Measurements from ENCODE around the gene EPB41L4A.
A peak's percentile ranks its signal among the peaks of the same experiment; 100 is the strongest.

Gene EPB41L4A

GRCh38 chr5:112436144-112436543 is 17.1 kb upstream of the EPB41L4A start:
- TF ChIP-seq USF1 (IDR thresholded peaks at IDR 0.05): no peak
- TF ChIP-seq FOXM1 (IDR thresholded peaks at IDR 0.05; ENCODE audit: borderline replicate concordance, low read depth): no peak
- no peak for TF ChIP-seq CREB1 (IDR thresholded peaks at IDR 0.05; ENCODE audit: low read depth)
- TF ChIP-seq TAF1 (IDR thresholded peaks at IDR 0.05; ENCODE audit: low read depth): no peak
- TF ChIP-seq YY1 (IDR thresholded peaks at IDR 0.05; ENCODE audit: low read depth): no peak
- no peak for TF ChIP-seq CEBPB (IDR thresholded peaks at IDR 0.05)
- no peak for TF ChIP-seq ZBTB7A (IDR thresholded peaks at IDR 0.05; ENCODE audit: low read depth)
- TF ChIP-seq TEAD4 (IDR thresholded peaks at IDR 0.05): no peak
- no peak for TF ChIP-seq REST (IDR thresholded peaks at IDR 0.05; ENCODE audit: low read depth)
- no peak for TF ChIP-seq MAX (IDR thresholded peaks at IDR 0.05)
- TF ChIP-seq RAD21 (IDR thresholded peaks at IDR 0.05; ENCODE audit: low read depth): no peak
- no peak for TF ChIP-seq NFIC (IDR thresholded peaks at IDR 0.05)
- no peak for TF ChIP-seq TCF12 (IDR thresholded peaks at IDR 0.05; ENCODE audit: low read depth)

- TF ChIP-seq USF1 (IDR thresholded peaks at IDR 0.05): no peak
- TF ChIP-seq REST (IDR thresholded peaks at IDR 0.05; ENCODE audit: low read depth): no peak
- no peak for TF ChIP-seq ZBTB7A (IDR thresholded peaks at IDR 0.05; ENCODE audit: low read depth)
- TF ChIP-seq TAF1 (IDR thresholded peaks at IDR 0.05; ENCODE audit: low read depth): no peak
- no peak for TF ChIP-seq NFIC (IDR thresholded peaks at IDR 0.05)
- no peak for TF ChIP-seq FOXM1 (IDR thresholded peaks at IDR 0.05; ENCODE audit: borderline replicate concordance, low read depth)
- TF ChIP-seq CREB1 (IDR thresholded peaks at IDR 0.05; ENCODE audit: low read depth): no peak
- no peak for TF ChIP-seq RAD21 (IDR thresholded peaks at IDR 0.05; ENCODE audit: low read depth)
Measured at GRCh38 chr5:112434641-112435040, 15.6 kb upstream of the EPB41L4A start.

- TF ChIP-seq NFIC (IDR thresholded peaks at IDR 0.05) (no peak), CEBPB (IDR thresholded peaks at IDR 0.05) (no peak), USF1 (IDR thresholded peaks at IDR 0.05) (no peak), REST (IDR thresholded peaks at IDR 0.05; ENCODE audit: low read depth) (no peak), CREB1 (IDR thresholded peaks at IDR 0.05; ENCODE audit: low read depth) (no peak), TAF1 (IDR thresholded peaks at IDR 0.05; ENCODE audit: low read depth) (peak; percentile 3; the same call in 1 of the 2 replicates), FOXM1 (IDR thresholded peaks at IDR 0.05; ENCODE audit: borderline replicate concordance, low read depth) (no peak; the same call in 1 of the 2 replicates), MAX (IDR thresholded peaks at IDR 0.05) (peak; percentile 61; the same call in 1 of the 2 replicates), RAD21 (IDR thresholded peaks at IDR 0.05; ENCODE audit: low read depth) (peak; percentile 96), TEAD4 (IDR thresholded peaks at IDR 0.05) (no peak), EGR1 (IDR thresholded peaks at IDR 0.05) (peak; percentile 14; the same call in 1 of the 2 replicates), EP300 (IDR thresholded peaks at IDR 0.05; ENCODE audit: borderline replicate concordance) (peak; percentile 8; the same call in 1 of the 2 replicates), TCF12 (IDR thresholded peaks at IDR 0.05; ENCODE audit: low read depth) (no peak), YY1 (IDR thresholded peaks at IDR 0.05; ENCODE audit: low read depth) (no peak), ZBTB7A (IDR thresholded peaks at IDR 0.05; ENCODE audit: low read depth) (peak; percentile 80)
Measured at GRCh38 chr5:112419986-112420864, 1.1 kb upstream of the EPB41L4A start.

Measured in Ishikawa (cell line).